NT2/D1 (cell line): ENCODE data around the gene HLF.

Experiments used
- DNase-seq: peaks from one replicate; pipeline ENCODE4 v3.0.0-alpha.2; 2011; ENCODE audit warnings: low read depth, low spot score
- H3K27me3 ChIP-seq: 2 replicates; pipeline ENCODE4 v1.6.0; 2011; ENCODE audit warnings: mild to moderate bottlenecking; ENCODE audit not compliant: insufficient read length, insufficient read depth
- H3K36me3 ChIP-seq: 2 replicates; pipeline ENCODE4 v1.6.1; 2011; ENCODE audit warnings: mild to moderate bottlenecking, low read length, mixed read lengths; ENCODE audit not compliant: insufficient read depth, insufficient read length
- H3K4me1 ChIP-seq: 2 replicates; pipeline ENCODE4 v1.5.1; 2011; ENCODE audit not compliant: insufficient read depth, insufficient read length
- H3K4me3 ChIP-seq: 2 replicates; pipeline ENCODE4 v1.5.1; 2011; ENCODE audit warnings: low read depth; ENCODE audit not compliant: insufficient read length
- H3K9ac ChIP-seq: 2 replicates; pipeline ENCODE4 v1.6.0; 2011; ENCODE audit warnings: low read depth; ENCODE audit not compliant: insufficient read length
- H3K9me3 ChIP-seq: 2 replicates; pipeline ENCODE4 v1.5.1; 2011; ENCODE audit warnings: mild to moderate bottlenecking, low read length; ENCODE audit not compliant: insufficient read depth
- SUZ12 ChIP-seq: IDR thresholded peaks from 2 replicates; pipeline ENCODE4 v1.6.1; 2011; ENCODE audit not compliant: insufficient read length, insufficient read depth; ENCODE audit errors: extremely low read depth
- YY1 ChIP-seq: IDR thresholded peaks from 2 replicates; pipeline ENCODE4 v1.6.1; 2011; ENCODE audit not compliant: insufficient read length, insufficient read depth
- ZNF274 ChIP-seq: IDR thresholded peaks from 2 replicates; pipeline ENCODE4 v1.6.1; 2011; ENCODE audit warnings: mild to moderate bottlenecking, low read depth, low read length

HLF gene

DNA sequence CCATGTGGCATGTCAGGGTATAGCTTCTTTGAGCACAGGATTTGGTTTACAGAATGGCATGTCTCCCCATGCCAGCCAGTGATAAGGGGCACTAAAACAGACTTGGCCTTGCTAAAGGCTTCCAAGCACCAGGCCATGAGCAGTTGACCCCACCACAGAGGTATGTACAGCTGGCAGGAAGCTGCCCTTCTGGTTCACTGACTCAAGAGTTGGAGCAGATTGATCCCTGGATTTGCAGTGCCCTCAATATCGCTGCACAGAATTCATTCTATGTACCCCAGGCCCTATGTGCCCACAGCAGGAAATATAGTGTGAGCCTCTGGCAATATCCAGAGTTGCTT lies 24.3 kb downstream of the HLF start:
- Histone ChIP-seq H3K27me3 (no peaks in the 10 kb centered on the region), H3K4me3 (no peak overlapping the region), H3K36me3 (no peaks in the 10 kb centered on the region), H3K9ac (no peak overlapping the region), H3K9me3 (peaks cover 9% of the 10 kb centered on the region; the same call in 1 of the 2 replicates), H3K4me1 (no peaks in the 10 kb centered on the region)
- no peak for DNase-seq
- TF ChIP-seq YY1 (no peak), ZNF274 (no peak), SUZ12 (no peak)

DNA sequence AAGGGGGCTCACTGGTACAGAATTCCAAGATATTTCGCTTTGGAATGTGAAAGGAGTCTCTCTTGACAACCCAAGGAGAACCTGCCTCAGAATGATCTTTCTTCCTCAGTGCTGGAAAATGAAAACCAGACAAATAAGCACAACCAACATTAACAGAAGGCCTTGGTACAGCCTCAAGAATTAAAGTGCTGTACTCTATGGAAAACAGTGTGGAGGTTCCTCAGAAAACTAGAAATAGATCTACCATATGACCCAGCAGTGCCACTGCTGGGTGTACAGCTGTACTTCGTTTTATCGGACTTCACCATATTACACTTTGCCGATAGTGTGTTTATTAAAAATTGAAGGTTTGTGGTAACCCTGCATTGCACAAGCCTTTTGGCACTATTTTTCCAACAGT lies 25.2 kb downstream of the HLF start:
- DNase-seq, result no peak
- no peak overlapping the region for H3K9ac ChIP-seq
- peaks cover 9% of the 10 kb centered on the region; the same call in 1 of the 2 replicates for H3K9me3 ChIP-seq
- H3K27me3 ChIP-seq, result no peaks in the 10 kb centered on the region
- no peaks in the 10 kb centered on the region for H3K36me3 ChIP-seq
- no peaks in the 10 kb centered on the region for H3K4me1 ChIP-seq
- no peak for TF ChIP-seq YY1
- no peak for TF ChIP-seq SUZ12
- no peak for TF ChIP-seq ZNF274
- no peak overlapping the region for H3K4me3 ChIP-seq

DNA sequence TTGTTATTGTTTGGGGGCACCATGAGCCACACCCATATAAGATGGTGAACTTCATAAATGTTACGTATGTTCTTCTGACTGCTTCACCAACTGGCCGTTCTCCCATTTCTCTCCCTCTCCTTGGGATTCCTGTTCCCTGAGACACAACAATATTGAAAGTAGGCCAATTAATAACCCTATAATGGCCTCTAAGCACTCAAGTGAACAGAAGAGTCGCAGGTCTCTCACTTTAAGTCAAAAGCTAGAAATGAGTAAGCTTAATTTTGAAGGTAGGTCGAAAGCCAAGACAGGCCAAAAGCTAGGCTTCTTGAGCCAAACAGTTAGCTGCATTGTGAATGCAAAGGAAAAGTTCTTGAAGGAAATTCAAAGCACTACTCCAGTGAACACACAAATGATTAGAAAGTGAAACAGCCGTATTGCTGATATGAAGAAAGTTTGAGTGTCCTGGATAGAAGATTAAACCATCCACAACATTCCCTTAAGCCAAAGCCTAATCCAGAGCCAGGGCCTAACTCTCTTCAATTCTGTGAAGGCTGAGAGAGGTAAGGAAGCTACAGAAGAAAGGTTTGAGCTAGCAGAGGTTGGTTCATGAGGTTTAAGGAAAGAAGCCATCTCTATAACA lies 25.8 kb downstream of the HLF start:
- Histone ChIP-seq H3K36me3 (no peaks in the 10 kb centered on the region), H3K9me3 (peaks cover 9% of the 10 kb centered on the region; the same call in 1 of the 2 replicates), H3K4me1 (no peaks in the 10 kb centered on the region), H3K4me3 (no peak overlapping the region), H3K9ac (no peak overlapping the region), H3K27me3 (no peaks in the 10 kb centered on the region)
- no peak for DNase-seq
- TF ChIP-seq ZNF274, result no peak
- TF ChIP-seq SUZ12, result no peak
- no peak for TF ChIP-seq YY1

DNA sequence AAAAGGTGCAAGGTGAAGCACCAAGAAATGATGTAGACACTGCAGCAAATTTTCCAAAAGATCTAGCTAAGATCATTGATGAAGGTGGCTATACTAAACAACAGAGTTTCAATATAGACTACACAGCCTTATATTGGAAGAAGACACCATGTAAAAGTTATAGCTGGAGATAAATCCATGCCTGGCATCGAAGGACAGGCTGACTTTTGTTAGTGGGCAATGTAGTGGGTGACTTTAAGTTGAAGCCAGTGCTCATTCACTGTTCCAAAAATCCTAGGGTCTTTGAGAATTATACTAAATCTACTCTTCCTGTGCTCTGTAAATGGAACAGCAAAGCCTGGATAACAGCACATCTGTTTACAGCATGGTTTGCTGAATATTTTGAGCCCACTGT lies 26.4 kb downstream of the HLF start:
- Histone ChIP-seq H3K4me1 (no peaks in the 10 kb centered on the region), H3K9ac (no peak overlapping the region), H3K9me3 (peaks cover 9% of the 10 kb centered on the region; the same call in 1 of the 2 replicates), H3K36me3 (no peaks in the 10 kb centered on the region), H3K4me3 (no peak overlapping the region), H3K27me3 (no peaks in the 10 kb centered on the region)
- DNase-seq, result no peak
- TF ChIP-seq ZNF274 (no peak), YY1 (no peak), SUZ12 (no peak)

DNA sequence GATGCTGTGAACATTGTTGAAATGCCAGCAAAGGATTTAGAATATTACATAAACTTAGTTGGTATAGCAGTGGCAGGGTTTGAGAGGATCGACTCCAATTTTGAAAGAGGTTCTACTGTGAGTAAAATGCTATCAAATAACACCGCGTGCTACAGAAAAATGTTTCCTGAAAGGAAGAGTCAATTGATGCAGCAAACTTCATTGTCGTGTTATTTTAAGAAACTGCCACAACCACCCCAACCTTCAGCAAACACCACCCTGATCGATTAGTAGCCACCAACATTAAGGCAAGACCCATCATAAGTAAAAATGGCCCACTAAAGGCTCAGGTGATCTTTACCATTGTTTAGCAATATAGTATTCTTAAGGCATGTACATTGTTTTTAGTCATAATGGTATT lies 27.3 kb downstream of the HLF start:
- Histone ChIP-seq H3K27me3 (no peaks in the 10 kb centered on the region), H3K9ac (no peak overlapping the region), H3K4me1 (no peaks in the 10 kb centered on the region), H3K9me3 (peaks cover 9% of the 10 kb centered on the region; the same call in 1 of the 2 replicates), H3K36me3 (no peaks in the 10 kb centered on the region), H3K4me3 (no peak overlapping the region)
- DNase-seq, result no peak
- TF ChIP-seq YY1, result no peak
- no peak for TF ChIP-seq ZNF274
- no peak for TF ChIP-seq SUZ12

DNA sequence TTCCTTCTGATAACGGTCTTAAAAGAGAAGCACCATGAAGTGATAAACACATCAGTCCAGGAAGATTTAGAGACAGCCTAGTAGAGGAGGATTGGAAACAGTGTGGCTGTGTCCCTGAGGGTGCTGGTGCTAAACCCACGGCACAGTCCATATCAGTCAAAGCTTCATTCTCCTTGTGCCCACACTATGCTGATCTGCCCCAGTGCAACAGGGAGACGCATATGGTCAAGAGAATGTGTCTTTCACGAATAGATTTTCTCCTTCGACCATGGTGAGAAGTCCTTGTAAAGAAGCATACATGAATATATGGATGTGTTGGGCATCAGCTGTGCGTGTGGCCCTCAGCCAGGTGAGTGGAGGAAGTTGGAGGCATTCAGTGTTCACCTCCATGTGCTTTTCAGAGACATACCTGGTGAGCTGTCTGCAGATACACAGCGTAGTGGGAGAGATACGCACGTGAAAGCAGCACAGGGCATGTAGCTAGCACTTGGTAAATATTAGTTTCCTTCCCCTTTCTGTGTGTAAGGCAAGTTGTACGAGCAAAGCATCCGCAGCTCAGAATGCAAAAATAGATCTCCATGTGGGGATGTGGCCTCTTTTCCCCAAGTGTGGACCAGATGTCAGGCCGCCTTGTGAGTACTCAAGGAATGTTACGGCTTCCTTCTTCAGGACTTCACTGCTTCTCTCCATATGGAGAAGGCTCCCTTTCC lies 29.4 kb downstream of the HLF start:
- Histone ChIP-seq H3K9me3 (peaks cover 9% of the 10 kb centered on the region; the same call in 1 of the 2 replicates), H3K9ac (no peak overlapping the region), H3K4me3 (no peak overlapping the region), H3K27me3 (no peaks in the 10 kb centered on the region), H3K4me1 (no peaks in the 10 kb centered on the region), H3K36me3 (no peaks in the 10 kb centered on the region)
- DNase-seq, result no peak
- TF ChIP-seq YY1, result no peak
- TF ChIP-seq SUZ12, result no peak
- no peak for TF ChIP-seq ZNF274

- Histone ChIP-seq H3K4me3 (no peak overlapping the region), H3K36me3 (no peaks in the 10 kb centered on the region), H3K9ac (no peak overlapping the region), H3K4me1 (no peaks in the 10 kb centered on the region), H3K27me3 (no peaks in the 10 kb centered on the region), H3K9me3 (peaks cover 9% of the 10 kb centered on the region; the same call in 1 of the 2 replicates)
- peak; percentile 44 for DNase-seq
- TF ChIP-seq ZNF274, result no peak
- no peak for TF ChIP-seq YY1
- no peak for TF ChIP-seq SUZ12
Measured at GRCh38 chr17:55295411-55296170, 30.8 kb downstream of the HLF start.
